ENCODE measurements around the gene TMEM50B. TPM values are rescaled to one million over a fixed set of nuclear protein-coding genes. Genes with fewer than 3 reads are reported as not detected.

The TMEM50B gene
- total and polyA plus RNA-seq, 2 experiments from 2014 or later: 73.1 to 88.0 TPM

GRCh38 chr21:33495743-33496142 is 16.0 kb upstream of the TMEM50B start:
- DNase-seq (ENCODE audit: low spot score): no peak
- H3K4me1 ChIP-seq (ENCODE audit: insufficient read depth): peaks cover 2% of the 10 kb centered on the region
- H3K9me2 ChIP-seq (replicated peaks; ENCODE audit: insufficient read depth): no peaks in the 10 kb centered on the region
- no peak overlapping the region for H2AFZ ChIP-seq
- H3K36me3 ChIP-seq (replicated peaks; ENCODE audit: insufficient read depth, low read depth): no peaks in the 10 kb centered on the region
- TF ChIP-seq CTCF (IDR thresholded peaks at IDR 0.05; ENCODE audit: poor library complexity): no peak
- H3K4me2 ChIP-seq: no peak overlapping the region
- H3K27me3 ChIP-seq: no peaks in the 10 kb centered on the region
- no peaks in the 10 kb centered on the region for H4K20me1 ChIP-seq (ENCODE audit: insufficient read depth, poor library complexity, severe bottlenecking)
- H3K27ac ChIP-seq: no peak overlapping the region
- no peaks in the 10 kb centered on the region for H3K9me3 ChIP-seq (ENCODE audit: low read depth)
- H3K79me2 ChIP-seq: no peaks in the 10 kb centered on the region
- WGBS (ENCODE audit: low lambda C conversion rate, missing lambda C conversion rate): 57% methylated on average over 4 of the region's 4 CpGs
- no peak overlapping the region for H3K4me3 ChIP-seq

- H3K4me2 ChIP-seq: no peak overlapping the region
- no peaks in the 10 kb centered on the region for H3K9me2 ChIP-seq (replicated peaks; ENCODE audit: insufficient read depth)
- TF ChIP-seq CTCF (IDR thresholded peaks at IDR 0.05; ENCODE audit: poor library complexity): no peak
- TF ChIP-seq EZH2 (IDR thresholded peaks at IDR 0.05; ENCODE audit: borderline replicate concordance): no peak
- H3K9me3 ChIP-seq (ENCODE audit: low read depth): no peaks in the 10 kb centered on the region
- H3K79me2 ChIP-seq: peaks cover 3% of the 10 kb centered on the region
- DNase-seq (ENCODE audit: low spot score): no peak
- H4K20me1 ChIP-seq (ENCODE audit: insufficient read depth, poor library complexity, severe bottlenecking): no peaks in the 10 kb centered on the region
- no peak overlapping the region for H2AFZ ChIP-seq
- 91% methylated on average over 3 of the region's 3 CpGs for WGBS (ENCODE audit: low lambda C conversion rate, missing lambda C conversion rate)
- H3K36me3 ChIP-seq (replicated peaks; ENCODE audit: insufficient read depth, low read depth): no peaks in the 10 kb centered on the region
- H3K27me3 ChIP-seq: no peaks in the 10 kb centered on the region
- H3K4me1 ChIP-seq (ENCODE audit: insufficient read depth): peaks cover 4% of the 10 kb centered on the region
- no peak overlapping the region for H3K4me3 ChIP-seq
- no peak overlapping the region for H3K27ac ChIP-seq
Measured at GRCh38 chr21:33493756-33494155, 14.0 kb upstream of the TMEM50B start.

GRCh38 chr21:33492571-33492970 is 12.8 kb upstream of the TMEM50B start:
- Histone ChIP-seq H3K4me3 (no peak overlapping the region), H3K9me3 (ENCODE audit: low read depth) (no peaks in the 10 kb centered on the region), H3K9me2 (replicated peaks; ENCODE audit: insufficient read depth) (no peaks in the 10 kb centered on the region), H4K20me1 (ENCODE audit: insufficient read depth, poor library complexity, severe bottlenecking) (no peaks in the 10 kb centered on the region), H3K4me1 (ENCODE audit: insufficient read depth) (peaks cover 4% of the 10 kb centered on the region), H3K27me3 (no peaks in the 10 kb centered on the region), H3K36me3 (replicated peaks; ENCODE audit: insufficient read depth, low read depth) (no peaks in the 10 kb centered on the region), H3K79me2 (peaks cover 3% of the 10 kb centered on the region), H3K27ac (no peak overlapping the region), H2AFZ (no peak overlapping the region), H3K4me2 (no peak overlapping the region)
- no peak for DNase-seq (ENCODE audit: low spot score)
- 78% methylated on average over 2 of the region's 2 CpGs for WGBS (ENCODE audit: low lambda C conversion rate, missing lambda C conversion rate)
- TF ChIP-seq CTCF (IDR thresholded peaks at IDR 0.05; ENCODE audit: poor library complexity) (no peak), EZH2 (IDR thresholded peaks at IDR 0.05; ENCODE audit: borderline replicate concordance) (no peak), EZH2phosphoT487 (IDR thresholded peaks at IDR 0.05; ENCODE audit: low read depth, severe bottlenecking, unreplicated experiment) (no peak)

Data from hepatocyte (in vitro differentiated cells).